Body of pancreas (tissue), 4 donors: ENCODE results near the gene DCAF12. TPM values are rescaled to one million over a fixed set of nuclear protein-coding genes. Genes with fewer than 3 reads are reported as not detected.

Experiments used
- ATAC-seq: fragments of 150-250 bp; one replicate; pipeline ENCODE4 v1.9.1; 2016
- DNase-seq, 4 donors: peaks; one replicate each; pipeline ENCODE4 v3.0.0-alpha.2; 2019
- H3K27ac ChIP-seq, 4 donors: fragments of 200-600 bp; sonication (generic); 1 replicate in 3 of 4; 2 replicates in 1 of 4; pipeline versions ENCODE4 v1.5.1 to v1.6.1; 2016 to 2019; ENCODE audit warnings: mild to moderate bottlenecking in 1 of 4, mixed read lengths in 1 of 4, moderate library complexity in 1 of 4
- H3K27me3 ChIP-seq, 2 donors: fragments of 200-600 bp; sonication (generic); one replicate each; pipeline ENCODE4 v1.6.0; 2016; ENCODE audit warnings: mild to moderate bottlenecking in 1 of 2
- H3K36me3 ChIP-seq, 2 donors: fragments of 200-600 bp; sonication (generic); replicated peaks in 1 of 2; 2 replicates each; pipeline ENCODE4 v1.5.1; 2016; ENCODE audit warnings: low read depth in 2 of 2; ENCODE audit not compliant: insufficient read depth in 1 of 2
- H3K4me1 ChIP-seq: fragments of 200-600 bp; sonication (generic); one replicate; pipeline ENCODE4 v1.6.0; 2016
- H3K4me3 ChIP-seq, 2 donors: fragments of 200-600 bp; sonication (generic); 1 replicate in 1 of 2; 2 replicates in 1 of 2; pipeline ENCODE4 v1.5.1; 2016 to 2019
- H3K9me3 ChIP-seq, 3 donors: fragments of 200-600 bp; sonication (generic); 1 replicate in 2 of 3; 2 replicates in 1 of 3; pipeline ENCODE4 v1.5.1; 2016
- CTCF ChIP-seq, 7 experiments: fragments of 450-650 bp in 4 of 7; fragments of 200-600 bp in 3 of 7; sonication (generic) in 3 of 7; IDR thresholded peaks; one replicate each; pipeline ENCODE4 v1.5.1; 2016 to 2019; ENCODE audit warnings: antibody characterized with exemption in 7 of 7
- POLR2A ChIP-seq, 3 donors: fragments of 450-650 bp; IDR thresholded peaks; one replicate each; pipeline ENCODE4 v1.6.1; 2016; ENCODE audit warnings: antibody characterized with exemption in 3 of 3, mild to moderate bottlenecking in 2 of 3
- WGBS, 2 donors: methylation state at CpG; one replicate each; pipeline ENCODE4 v1.1.5; 2017; 5-methylcytosine and 5-hydroxymethylcytosine counted together
- intact Hi-C: fragments of 100-400 bp; cut with DNase I; formaldehyde crosslinking; loops from one replicate; pipeline ENCODE4 v1.15.1; 2023
- total RNA-seq, 2 donors: library from RNA; depleted of rRNA; stranded (reverse); fragments of >200 nt; gene quantifications; one replicate each; pipeline ENCODE4 v1.1.0, GENCODE V29; 2016

DCAF12 gene
- total RNA-seq, 2 donors from 2014 or later, result 14.3 to 19.1 TPM

GRCh38 chr9:34154057-34154456 lies 27.6 kb upstream of the DCAF12 start:
- no peaks in the 10 kb centered on the region for H3K9me3 ChIP-seq
- no peak for DNase-seq

GRCh38 chr9:34151398-34151797 lies 24.9 kb upstream of the DCAF12 start:
- DNase-seq (no peak), ATAC-seq (no peak)
- Histone ChIP-seq H3K27me3 (no peaks in the 10 kb centered on the region), H3K36me3 (no peaks in the 10 kb centered on the region), H3K4me1 (no peaks in the 10 kb centered on the region), H3K27ac (no peak overlapping the region), H3K4me3 (no peak overlapping the region), H3K9me3 (no peaks in the 10 kb centered on the region)
- WGBS, 2 donors, result 77 to 88% methylated on average over 4 of the region's 4 CpGs
- intact Hi-C loops, result no loop called here
- TF ChIP-seq CTCF (IDR thresholded peaks at IDR 0.05) (no peak), POLR2A (IDR thresholded peaks at IDR 0.05) (no peak)

More at GRCh38 chr9:34154057-34154456, 27.6 kb upstream of the DCAF12 start:
- intact Hi-C loops, result no loop called here
- no peaks in the 10 kb centered on the region for H3K4me1 ChIP-seq
- WGBS, 2 donors, result 63 to 67% methylated on average over 1 of the region's 1 CpG
- no peak overlapping the region for H3K4me3 ChIP-seq
- TF ChIP-seq POLR2A (IDR thresholded peaks at IDR 0.05), result no peak
- no peak for TF ChIP-seq CTCF (IDR thresholded peaks at IDR 0.05)
- ATAC-seq, result no peak
- no peaks in the 10 kb centered on the region for H3K27me3 ChIP-seq
- H3K36me3 ChIP-seq, result no peaks in the 10 kb centered on the region
- H3K27ac ChIP-seq, result no peak overlapping the region

- Histone ChIP-seq H3K4me3 (no peak overlapping the region), H3K9me3 (no peaks in the 10 kb centered on the region), H3K27ac (no peak overlapping the region), H3K4me1 (no peaks in the 10 kb centered on the region), H3K27me3 (no peaks in the 10 kb centered on the region), H3K36me3 (no peaks in the 10 kb centered on the region)
- no peak for DNase-seq
- intact Hi-C loops, result no loop called here
- 71 to 80% methylated on average over 3 of the region's 3 CpGs for WGBS, 2 donors
- no peak for ATAC-seq
- no peak for TF ChIP-seq CTCF (IDR thresholded peaks at IDR 0.05)
- no peak for TF ChIP-seq POLR2A (IDR thresholded peaks at IDR 0.05)
Observed at GRCh38 chr9:34145165-34145564, 18.7 kb upstream of the DCAF12 start.

- H3K27me3 ChIP-seq, result no peaks in the 10 kb centered on the region
- peaks cover 5% of the 10 kb centered on the region for H3K4me1 ChIP-seq
- intact Hi-C loops, result no loop called here
- no peaks in the 10 kb centered on the region for H3K9me3 ChIP-seq
- no peaks in the 10 kb centered on the region for H3K36me3 ChIP-seq
- ATAC-seq, result no peak
- 66% methylated on average over 2 of the region's 2 CpGs for WGBS, 2 donors
- no peak overlapping the region for H3K27ac ChIP-seq
- DNase-seq, result no peak
- H3K4me3 ChIP-seq, result no peak overlapping the region
- TF ChIP-seq CTCF (IDR thresholded peaks at IDR 0.05) (no peak), POLR2A (IDR thresholded peaks at IDR 0.05) (no peak)
Observed at GRCh38 chr9:34143116-34143515, 16.6 kb upstream of the DCAF12 start.

GRCh38 chr9:34140853-34141252 lies 14.4 kb upstream of the DCAF12 start:
- Histone ChIP-seq H3K27me3 (no peaks in the 10 kb centered on the region), H3K36me3 (no peaks in the 10 kb centered on the region), H3K4me3 (no peak overlapping the region), H3K27ac (no peak overlapping the region), H3K9me3 (no peaks in the 10 kb centered on the region), H3K4me1 (peaks cover 5% of the 10 kb centered on the region)
- 26% methylated on average over 2 of the region's 2 CpGs for WGBS, 2 donors
- TF ChIP-seq POLR2A (IDR thresholded peaks at IDR 0.05), result no peak
- TF ChIP-seq CTCF (IDR thresholded peaks at IDR 0.05), result no peak
- DNase-seq (no peak), ATAC-seq (no peak)
- intact Hi-C loops, result no loop called here
